Thyroid gland (tissue), 4 donors: ENCODE results near the gene GLYR1. TPM values are rescaled to one million over a fixed set of nuclear protein-coding genes. Genes with fewer than 3 reads are reported as not detected.

ENCODE experiments used
- DNase-seq, 2 donors: peaks; one replicate each; pipeline ENCODE4 v3.0.0-alpha.2; 2019
- H3K27ac ChIP-seq, 3 donors: fragments of 200-600 bp; sonication (generic); 1 replicate in 2 of 3; 2 replicates in 1 of 3; pipeline ENCODE4 v1.5.1; 2016 to 2019; ENCODE audit warnings: mild to moderate bottlenecking in 1 of 3, moderate library complexity in 1 of 3
- H3K27me3 ChIP-seq: fragments of 200-600 bp; sonication (generic); one replicate; pipeline ENCODE4 v1.5.1; 2019
- H3K36me3 ChIP-seq, 2 donors: fragments of 200-600 bp; sonication (generic); one replicate each; pipeline ENCODE4 v1.5.1; 2016 to 2019
- H3K4me1 ChIP-seq, 2 donors: fragments of 200-600 bp; sonication (generic); one replicate each; pipeline ENCODE4 v1.5.1; 2017 to 2019
- H3K4me3 ChIP-seq, 3 donors: fragments of 200-600 bp; sonication (generic); replicated peaks in 1 of 3; 1 replicate in 2 of 3; 2 replicates in 1 of 3; pipeline ENCODE4 v1.5.1; 2016; ENCODE audit warnings: mild to moderate bottlenecking in 1 of 3
- H3K9me3 ChIP-seq: fragments of 200-600 bp; sonication (generic); one replicate; pipeline ENCODE4 v1.5.1; 2017
- POLR2A ChIP-seq, 2 donors: fragments of 450-650 bp; IDR thresholded peaks; one replicate each; pipeline ENCODE4 v1.6.1; 2017; ENCODE audit warnings: antibody characterized with exemption in 2 of 2, mild to moderate bottlenecking in 2 of 2, moderate library complexity in 1 of 2
- WGBS, 2 donors: methylation state at CpG; one replicate each; pipeline ENCODE4 v1.1.5; 2017; 5-methylcytosine and 5-hydroxymethylcytosine counted together
- intact Hi-C: fragments of 100-400 bp; cut with DNase I; formaldehyde crosslinking; loops from one replicate; pipeline ENCODE4 v1.15.1; 2023
- total RNA-seq, 4 donors: library from RNA; depleted of rRNA; stranded (reverse); fragments of >200 nt; gene quantifications; one replicate each; pipeline ENCODE4 v1.2.3, GENCODE V29; 2016
- TF ChIP-seq, protein P1 (sequence below), 6 experiments: fragments of 200-600 bp in 3 of 6; fragments of 450-650 bp in 3 of 6; sonication (generic) in 3 of 6; IDR thresholded peaks; one replicate each; pipeline ENCODE4 v1.5.1; 2016 to 2019; ENCODE audit warnings: antibody characterized with exemption in 6 of 6, mild to moderate bottlenecking in 2 of 6, inconsistent platforms in 1 of 6, moderate library complexity in 1 of 6

Gene GLYR1
- total RNA-seq, 4 donors from 2014 or later: 43.1 to 89.2 (median 75.5) TPM

DNA sequence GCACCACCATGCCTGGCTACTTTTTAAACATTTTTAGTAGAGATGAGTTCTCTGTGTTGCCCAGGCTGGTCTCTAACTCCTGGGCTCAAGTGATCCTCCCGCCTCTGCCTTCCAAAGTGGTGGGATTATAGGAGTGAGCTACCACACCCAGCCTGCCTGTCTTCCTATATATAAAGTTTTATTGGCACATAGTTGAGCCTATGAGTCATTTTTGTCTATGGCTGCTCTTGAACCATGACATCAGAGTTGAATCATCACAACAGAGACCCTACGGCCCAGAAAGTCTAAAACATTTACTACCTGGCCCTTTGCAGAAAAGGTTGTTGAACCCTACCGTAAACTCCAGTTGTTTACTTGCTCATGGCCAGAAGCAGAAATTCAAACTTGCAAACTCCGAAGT is 66.9 kb downstream of the GLYR1 start:
- DNase-seq: no peak
- WGBS, 2 donors: 87 to 89% methylated on average over 4 of the region's 4 CpGs
- H3K4me1 ChIP-seq: no peaks in the 10 kb centered on the region
- no peaks in the 10 kb centered on the region for H3K36me3 ChIP-seq
- no peaks in the 10 kb centered on the region for H3K9me3 ChIP-seq
- intact Hi-C loops: no loop called here
- no peaks in the 10 kb centered on the region for H3K27me3 ChIP-seq
- H3K27ac ChIP-seq: no peak overlapping the region
- H3K4me3 ChIP-seq: no peak overlapping the region
- TF ChIP-seq, protein P1, sequence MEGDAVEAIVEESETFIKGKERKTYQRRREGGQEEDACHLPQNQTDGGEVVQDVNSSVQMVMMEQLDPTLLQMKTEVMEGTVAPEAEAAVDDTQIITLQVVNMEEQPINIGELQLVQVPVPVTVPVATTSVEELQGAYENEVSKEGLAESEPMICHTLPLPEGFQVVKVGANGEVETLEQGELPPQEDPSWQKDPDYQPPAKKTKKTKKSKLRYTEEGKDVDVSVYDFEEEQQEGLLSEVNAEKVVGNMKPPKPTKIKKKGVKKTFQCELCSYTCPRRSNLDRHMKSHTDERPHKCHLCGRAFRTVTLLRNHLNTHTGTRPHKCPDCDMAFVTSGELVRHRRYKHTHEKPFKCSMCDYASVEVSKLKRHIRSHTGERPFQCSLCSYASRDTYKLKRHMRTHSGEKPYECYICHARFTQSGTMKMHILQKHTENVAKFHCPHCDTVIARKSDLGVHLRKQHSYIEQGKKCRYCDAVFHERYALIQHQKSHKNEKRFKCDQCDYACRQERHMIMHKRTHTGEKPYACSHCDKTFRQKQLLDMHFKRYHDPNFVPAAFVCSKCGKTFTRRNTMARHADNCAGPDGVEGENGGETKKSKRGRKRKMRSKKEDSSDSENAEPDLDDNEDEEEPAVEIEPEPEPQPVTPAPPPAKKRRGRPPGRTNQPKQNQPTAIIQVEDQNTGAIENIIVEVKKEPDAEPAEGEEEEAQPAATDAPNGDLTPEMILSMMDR (IDR thresholded peaks at IDR 0.05): no peak
- TF ChIP-seq POLR2A (IDR thresholded peaks at IDR 0.05): no peak

DNA sequence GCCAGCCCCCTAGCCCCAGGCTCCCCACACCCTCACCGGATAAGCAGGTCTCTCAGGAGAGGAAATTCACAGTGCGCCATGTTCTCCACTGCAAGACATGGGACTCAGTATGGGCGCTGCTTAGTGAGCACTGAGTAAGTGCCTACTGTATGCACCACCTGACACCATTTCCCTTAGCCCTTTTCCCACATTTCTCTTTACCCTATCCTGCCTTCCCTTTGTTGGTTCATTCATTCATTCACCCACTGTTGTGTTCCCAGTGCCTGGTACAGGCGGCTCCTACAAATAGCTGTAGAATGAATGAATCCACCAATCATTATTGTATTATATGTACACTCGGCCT is 69.1 kb downstream of the GLYR1 start:
- no peaks in the 10 kb centered on the region for H3K27me3 ChIP-seq
- H3K4me3 ChIP-seq: no peak overlapping the region
- H3K9me3 ChIP-seq: no peaks in the 10 kb centered on the region
- intact Hi-C loops: no loop called here
- TF ChIP-seq POLR2A (IDR thresholded peaks at IDR 0.05): no peak
- TF ChIP-seq, protein P1 (IDR thresholded peaks at IDR 0.05): no peak
- WGBS, 2 donors: 92 to 95% methylated on average over 5 of the region's 5 CpGs
- no peak overlapping the region for H3K27ac ChIP-seq
- no peak for DNase-seq
- no peaks in the 10 kb centered on the region for H3K36me3 ChIP-seq
- no peaks in the 10 kb centered on the region for H3K4me1 ChIP-seq

DNA sequence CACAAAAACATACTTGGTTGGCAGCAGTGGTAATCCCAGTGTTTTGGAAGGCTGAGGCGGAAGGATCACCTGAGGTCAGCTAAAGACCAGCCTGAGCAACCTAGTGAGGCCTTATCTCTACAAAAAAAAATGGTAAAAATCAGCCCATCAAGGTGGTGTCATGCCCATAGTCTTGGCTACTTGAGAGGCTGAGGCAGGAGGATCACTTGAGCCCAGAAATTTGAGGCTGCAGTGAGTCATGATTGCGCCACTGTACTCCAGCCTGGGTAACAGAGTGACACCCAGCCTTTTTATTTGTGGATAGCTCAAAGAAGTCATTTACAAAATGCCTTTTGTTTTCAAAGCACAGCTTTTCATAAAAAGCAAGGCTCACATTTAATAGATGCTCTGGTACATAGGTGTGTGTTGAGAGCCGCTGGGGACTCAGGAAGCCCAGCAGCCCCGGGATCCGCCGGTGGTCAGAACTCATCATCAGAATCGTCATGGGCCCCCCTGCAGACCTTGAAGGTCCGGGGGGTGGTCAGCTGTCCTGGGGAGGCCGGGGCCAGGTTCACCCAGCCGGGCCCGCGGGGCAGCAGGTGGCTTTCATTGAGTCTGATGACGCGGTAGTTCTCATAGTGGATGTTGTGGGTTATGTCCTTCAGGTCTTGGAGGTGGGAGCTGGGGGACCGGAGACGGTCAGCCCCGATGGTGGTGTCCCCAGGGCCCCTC is 69.6 kb downstream of the GLYR1 start:
- 81 to 86% methylated on average over 12 to 17 of the region's 17 CpGs for WGBS, 2 donors
- no peak for TF ChIP-seq POLR2A (IDR thresholded peaks at IDR 0.05)
- TF ChIP-seq, protein P1 (IDR thresholded peaks at IDR 0.05): no peak
- Histone ChIP-seq H3K36me3 (no peaks in the 10 kb centered on the region), H3K27me3 (no peaks in the 10 kb centered on the region), H3K4me3 (no peak overlapping the region), H3K27ac (no peak overlapping the region), H3K9me3 (no peaks in the 10 kb centered on the region), H3K4me1 (no peaks in the 10 kb centered on the region)
- intact Hi-C loops: no loop called here
- DNase-seq: no peak

DNA sequence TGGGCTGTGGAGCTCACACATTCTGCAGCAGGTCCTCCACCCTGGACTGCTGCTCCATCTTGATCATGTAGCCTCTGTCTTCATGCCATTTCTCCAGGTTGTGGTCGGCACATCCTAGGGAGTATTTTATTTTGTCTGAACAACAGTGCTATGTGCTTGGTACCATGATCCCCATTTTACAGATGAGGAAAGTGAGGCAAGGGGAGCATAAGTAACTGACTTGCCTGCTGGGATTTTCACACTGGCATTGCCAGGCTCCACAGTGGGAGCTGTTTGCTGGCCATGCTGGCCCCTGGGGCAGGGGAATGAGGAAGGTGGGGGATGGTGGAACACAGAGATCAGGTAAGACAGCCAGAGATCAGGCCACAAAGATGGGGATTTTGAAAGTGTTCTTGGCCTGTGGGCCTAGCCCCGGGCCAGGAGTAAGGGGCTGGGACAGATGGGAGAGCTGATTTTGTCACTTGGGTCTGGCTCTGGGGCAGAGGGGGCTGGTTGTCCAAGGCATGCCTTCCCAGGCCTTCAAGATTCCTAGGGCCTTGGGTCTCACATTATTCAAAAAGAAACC is 70.9 kb downstream of the GLYR1 start:
- Histone ChIP-seq H3K4me3 (no peak overlapping the region), H3K27ac (no peak overlapping the region), H3K4me1 (no peaks in the 10 kb centered on the region), H3K9me3 (no peaks in the 10 kb centered on the region), H3K36me3 (no peaks in the 10 kb centered on the region), H3K27me3 (no peaks in the 10 kb centered on the region)
- 77 to 97% methylated on average over 2 of the region's 2 CpGs for WGBS, 2 donors
- intact Hi-C loops: no loop called here
- TF ChIP-seq, protein P1 (IDR thresholded peaks at IDR 0.05): no peak
- TF ChIP-seq POLR2A (IDR thresholded peaks at IDR 0.05): no peak
- DNase-seq: no peak

DNA sequence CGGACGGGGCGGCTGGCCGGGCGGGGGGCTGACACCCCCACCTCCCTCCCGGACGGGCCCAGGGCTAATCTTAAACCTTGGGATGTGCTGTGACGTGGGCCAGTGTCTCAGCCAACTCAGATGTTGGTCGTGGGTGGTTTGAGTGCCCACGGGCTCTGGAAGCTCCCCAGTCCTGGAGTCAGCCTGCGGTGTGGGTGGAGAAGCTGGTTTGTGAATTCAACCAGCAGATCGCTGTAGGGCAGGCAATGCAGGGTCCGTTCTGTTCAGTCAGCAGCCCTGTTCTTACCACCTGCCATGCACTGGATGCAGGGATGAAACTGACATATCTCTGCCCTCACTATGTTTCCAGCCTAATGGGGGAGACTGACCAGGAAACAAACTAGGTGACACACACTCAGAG is 72.1 kb downstream of the GLYR1 start:
- no peak for DNase-seq
- Histone ChIP-seq H3K27me3 (no peaks in the 10 kb centered on the region), H3K4me1 (no peaks in the 10 kb centered on the region), H3K36me3 (no peaks in the 10 kb centered on the region), H3K4me3 (no peak overlapping the region), H3K27ac (no peak overlapping the region), H3K9me3 (no peaks in the 10 kb centered on the region)
- no peak for TF ChIP-seq POLR2A (IDR thresholded peaks at IDR 0.05)
- TF ChIP-seq, protein P1 (IDR thresholded peaks at IDR 0.05): no peak
- 93% methylated on average over 3 to 7 of the region's 13 CpGs for WGBS, 2 donors
- intact Hi-C loops: no loop called here
